Progenitor cell of endocrine pancreas (in vitro differentiated cells): Measurements from ENCODE around the gene WDR90. TPM values are rescaled to one million over a fixed set of nuclear protein-coding genes. Genes with fewer than 3 reads are reported as not detected.

Source experiments
- DNase-seq: peaks from one replicate; pipeline ENCODE4 v3.0.0; 2021; ENCODE audit warnings: low spot score; ENCODE audit not compliant: unreplicated experiment
- H3K27ac Mint-ChIP-seq: 2 replicates; pipeline ENCODE4 v1.8.0; 2021; ENCODE audit warnings: mild to moderate bottlenecking, moderate library complexity, mixed read lengths
- H3K27me3 Mint-ChIP-seq: 2 replicates; pipeline ENCODE4 v1.8.0; 2021; ENCODE audit warnings: mixed read lengths
- H3K36me3 Mint-ChIP-seq: 2 replicates; pipeline ENCODE4 v1.8.0; 2022; ENCODE audit warnings: mixed read lengths; ENCODE audit not compliant: insufficient read depth
- H3K4me1 Mint-ChIP-seq: 2 replicates; pipeline ENCODE4 v1.8.0; 2021; ENCODE audit warnings: low read depth, mixed read lengths
- H3K4me3 Mint-ChIP-seq: 2 replicates; pipeline ENCODE4 v1.8.0; 2021; ENCODE audit warnings: low read depth, mild to moderate bottlenecking, moderate library complexity, mixed read lengths
- H3K9me3 Mint-ChIP-seq: 2 replicates; pipeline ENCODE4 v1.8.0; 2021; ENCODE audit warnings: low read depth, mixed read lengths
- total RNA-seq: library from RNA; stranded (reverse); gene quantifications from 2 replicates; pipeline ENCODE4 v1.2.1, GENCODE V29; 2021
- TF ChIP-seq, protein P1 (sequence below): fragments of 200-600 bp; sonication (generic); IDR thresholded peaks from one replicate; pipeline ENCODE4 v1.5.0; 2021; ENCODE audit warnings: antibody characterized with exemption, mild to moderate bottlenecking; ENCODE audit not compliant: unreplicated experiment

The WDR90 gene
- total RNA-seq, 1 donor from 2014 or later: 109 TPM

DNA sequence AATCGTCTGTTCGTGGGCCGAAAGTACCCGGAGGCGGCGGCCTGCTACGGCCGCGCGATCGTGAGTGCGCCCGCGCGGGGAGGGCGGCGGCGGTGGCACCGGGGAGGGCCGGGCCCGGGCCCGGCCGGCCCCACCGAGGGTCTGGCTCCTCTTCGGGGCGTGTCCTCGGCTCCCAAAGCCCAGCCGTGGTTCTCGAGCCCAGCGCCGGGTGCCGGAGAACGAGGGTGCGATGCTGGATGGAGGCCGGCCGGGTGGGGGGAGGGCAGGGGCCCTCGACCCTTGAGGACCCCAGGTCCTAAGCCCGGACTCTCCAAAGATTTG is 31.4 kb downstream of the WDR90 start:
- no peak overlapping the region for H3K27ac Mint-ChIP-seq
- TF ChIP-seq, protein P1, sequence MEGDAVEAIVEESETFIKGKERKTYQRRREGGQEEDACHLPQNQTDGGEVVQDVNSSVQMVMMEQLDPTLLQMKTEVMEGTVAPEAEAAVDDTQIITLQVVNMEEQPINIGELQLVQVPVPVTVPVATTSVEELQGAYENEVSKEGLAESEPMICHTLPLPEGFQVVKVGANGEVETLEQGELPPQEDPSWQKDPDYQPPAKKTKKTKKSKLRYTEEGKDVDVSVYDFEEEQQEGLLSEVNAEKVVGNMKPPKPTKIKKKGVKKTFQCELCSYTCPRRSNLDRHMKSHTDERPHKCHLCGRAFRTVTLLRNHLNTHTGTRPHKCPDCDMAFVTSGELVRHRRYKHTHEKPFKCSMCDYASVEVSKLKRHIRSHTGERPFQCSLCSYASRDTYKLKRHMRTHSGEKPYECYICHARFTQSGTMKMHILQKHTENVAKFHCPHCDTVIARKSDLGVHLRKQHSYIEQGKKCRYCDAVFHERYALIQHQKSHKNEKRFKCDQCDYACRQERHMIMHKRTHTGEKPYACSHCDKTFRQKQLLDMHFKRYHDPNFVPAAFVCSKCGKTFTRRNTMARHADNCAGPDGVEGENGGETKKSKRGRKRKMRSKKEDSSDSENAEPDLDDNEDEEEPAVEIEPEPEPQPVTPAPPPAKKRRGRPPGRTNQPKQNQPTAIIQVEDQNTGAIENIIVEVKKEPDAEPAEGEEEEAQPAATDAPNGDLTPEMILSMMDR: no peak
- H3K9me3 Mint-ChIP-seq: no peaks in the 10 kb centered on the region
- H3K36me3 Mint-ChIP-seq: peaks cover 7% of the 10 kb centered on the region
- DNase-seq: no peak
- H3K4me3 Mint-ChIP-seq: peak overlapping the region; percentile 79
- no peaks in the 10 kb centered on the region for H3K27me3 Mint-ChIP-seq
- H3K4me1 Mint-ChIP-seq: peaks cover 10% of the 10 kb centered on the region

DNA sequence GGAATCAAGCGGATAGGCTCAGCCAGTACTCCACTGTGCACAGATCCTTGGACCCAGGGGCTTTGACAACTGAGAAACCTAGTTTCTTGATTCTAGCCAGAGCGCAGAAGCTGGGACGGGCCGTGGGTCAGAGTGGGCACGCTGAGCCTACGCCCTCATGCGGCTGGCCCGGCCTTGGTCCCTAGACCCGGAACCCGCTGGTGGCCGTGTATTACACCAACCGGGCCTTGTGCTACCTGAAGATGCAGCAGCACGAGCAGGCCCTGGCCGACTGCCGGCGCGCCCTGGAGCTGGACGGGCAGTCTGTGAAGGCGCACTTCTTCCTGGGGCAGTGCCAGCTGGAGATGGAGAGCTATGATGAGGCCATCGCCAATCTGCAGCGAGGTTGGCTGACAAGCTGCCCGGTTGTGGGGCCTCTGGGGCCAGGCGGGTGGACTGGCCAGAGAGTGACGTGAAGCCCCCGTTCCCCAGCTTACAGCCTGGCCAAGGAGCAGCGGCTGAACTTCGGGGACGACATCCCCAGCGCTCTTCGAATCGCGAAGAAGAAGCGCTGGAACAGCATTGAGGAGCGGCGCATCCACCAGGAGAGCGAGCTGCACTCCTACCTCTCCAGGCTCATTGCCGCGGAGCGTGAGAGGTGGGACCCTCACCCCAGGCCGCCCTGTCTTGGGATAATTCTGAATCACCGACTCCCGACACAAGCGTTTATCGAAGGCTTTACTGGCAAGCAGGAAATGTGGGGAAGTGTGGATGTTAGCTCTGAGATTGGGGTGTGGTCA is 32.0 kb downstream of the WDR90 start:
- H3K36me3 Mint-ChIP-seq: peaks cover 8% of the 10 kb centered on the region
- peak overlapping the region; percentile 79 for H3K4me3 Mint-ChIP-seq
- H3K27me3 Mint-ChIP-seq: no peaks in the 10 kb centered on the region
- TF ChIP-seq, protein P1: no peak
- no peak for DNase-seq
- H3K27ac Mint-ChIP-seq: peak overlapping the region; percentile 67
- H3K4me1 Mint-ChIP-seq: peaks cover 11% of the 10 kb centered on the region
- no peaks in the 10 kb centered on the region for H3K9me3 Mint-ChIP-seq

DNA sequence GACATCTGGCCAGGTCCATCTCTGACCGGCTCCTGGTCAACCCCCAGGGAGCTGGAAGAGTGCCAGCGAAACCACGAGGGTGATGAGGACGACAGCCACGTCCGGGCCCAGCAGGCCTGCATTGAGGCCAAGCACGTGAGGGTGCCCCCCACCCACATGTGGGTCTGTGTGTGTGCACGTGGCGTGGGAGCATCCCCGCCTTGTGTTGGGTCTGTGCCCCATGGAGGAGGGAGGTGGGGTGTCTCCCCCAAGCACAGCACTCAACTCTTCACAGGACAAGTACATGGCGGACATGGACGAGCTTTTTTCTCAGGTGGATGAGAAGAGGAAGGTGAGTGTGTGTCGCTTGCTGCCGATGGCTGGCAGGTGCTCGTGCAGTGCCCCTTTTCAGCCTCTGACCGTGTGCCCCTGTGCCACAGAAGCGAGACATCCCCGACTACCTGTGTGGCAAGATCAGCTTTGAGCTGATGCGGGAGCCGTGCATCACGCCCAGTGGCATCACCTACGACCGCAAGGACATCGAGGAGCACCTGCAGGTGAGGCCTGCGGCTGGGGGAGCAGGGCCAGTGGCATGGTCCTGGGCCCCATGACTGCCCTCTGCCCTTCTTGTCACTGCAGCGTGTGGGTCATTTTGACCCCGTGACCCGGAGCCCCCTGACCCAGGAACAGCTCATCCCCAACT is 32.7 kb downstream of the WDR90 start:
- TF ChIP-seq, protein P1: no peak

DNA sequence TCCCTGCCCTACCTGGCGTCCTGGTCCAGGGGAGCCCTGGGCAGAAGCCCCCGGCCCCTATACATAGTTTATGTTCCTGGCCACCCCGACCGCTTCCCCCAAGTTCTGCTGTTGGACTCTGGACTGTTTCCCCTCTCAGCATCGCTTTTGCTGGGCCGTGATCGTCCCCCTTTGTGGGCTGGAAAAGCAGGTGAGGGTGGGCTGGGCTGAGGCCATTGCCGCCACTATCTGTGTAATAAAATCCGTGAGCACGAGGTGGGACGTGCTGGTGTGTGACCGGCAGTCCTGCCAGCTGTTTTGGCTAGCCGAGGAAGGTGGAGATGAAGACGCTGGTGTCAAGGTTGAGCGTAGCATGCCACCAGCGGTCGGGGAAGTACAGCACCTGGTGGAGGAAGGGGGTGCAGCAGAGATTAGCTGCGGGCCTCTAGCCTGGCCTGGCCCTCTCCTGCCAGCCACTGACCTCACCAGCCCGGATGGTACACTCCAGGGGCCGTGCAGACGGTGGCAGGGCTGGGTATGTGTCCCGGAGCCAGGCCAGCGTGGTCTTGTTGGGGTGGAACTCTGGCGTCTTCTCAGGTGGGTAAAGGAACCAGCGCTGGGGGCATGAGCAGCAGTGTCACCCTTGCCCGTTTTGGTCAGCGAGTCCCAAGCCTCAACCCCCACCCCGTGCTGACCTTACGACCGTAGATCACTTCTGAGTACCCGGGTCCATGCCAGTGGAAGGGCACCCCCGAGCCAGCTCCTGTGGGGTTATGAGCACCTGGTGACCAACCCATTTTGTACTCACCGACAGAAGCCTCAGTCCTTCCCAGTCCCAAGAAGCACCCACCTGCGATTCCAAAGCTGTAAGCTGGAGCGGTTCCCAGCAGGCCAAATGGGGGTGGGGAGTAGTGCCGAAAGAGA is 33.6 kb downstream of the WDR90 start:
- Mint-ChIP-seq H3K36me3 (peaks cover 10% of the 10 kb centered on the region), H3K4me3 (peak overlapping the region; percentile 79), H3K9me3 (no peaks in the 10 kb centered on the region), H3K27ac (peak overlapping the region; percentile 49), H3K27me3 (no peaks in the 10 kb centered on the region), H3K4me1 (peaks cover 11% of the 10 kb centered on the region)
- no peak for DNase-seq
- TF ChIP-seq, protein P1: no peak

More for the DNA sequence above, 32.7 kb downstream of the WDR90 start:
- H3K27me3 Mint-ChIP-seq: no peaks in the 10 kb centered on the region
- peak overlapping the region; percentile 49 for H3K27ac Mint-ChIP-seq
- DNase-seq: no peak
- no peaks in the 10 kb centered on the region for H3K9me3 Mint-ChIP-seq
- H3K4me3 Mint-ChIP-seq: peak overlapping the region; percentile 79
- H3K4me1 Mint-ChIP-seq: peaks cover 11% of the 10 kb centered on the region
- peaks cover 10% of the 10 kb centered on the region for H3K36me3 Mint-ChIP-seq
